Measurements from ENCODE around the gene TRIM24.
"Not testable (repeated sequence)": the region's sequence is repeated elsewhere in the genome, so short reads cannot be mapped to it uniquely, and the experiment has no call there.

Gene TRIM24

DNA sequence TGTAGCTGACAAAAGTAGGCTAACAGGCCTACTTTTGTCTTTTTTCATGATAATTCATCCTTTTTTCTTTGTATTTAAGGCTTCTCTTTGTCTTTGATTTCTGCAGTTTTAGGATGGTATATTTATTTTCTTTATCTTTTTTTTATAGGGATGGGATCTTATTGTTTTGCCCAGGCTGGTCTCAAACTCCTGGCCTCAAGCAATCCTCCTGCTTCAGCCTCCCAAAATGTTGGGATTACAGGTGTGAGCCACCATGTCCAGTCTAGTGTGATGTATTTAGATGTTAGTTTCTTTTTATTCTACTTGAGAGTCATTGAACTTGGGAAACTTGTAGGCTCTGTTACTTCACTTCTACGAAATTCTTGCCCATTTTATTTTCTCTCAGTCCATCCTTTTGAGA, 35.4 kb downstream of the TRIM24 start:
- DNase-seq, result no peak

- no peak for DNase-seq
These were observed 39.3 kb downstream of the TRIM24 start for GRCh38 chr7:138499340-138499739.

DNA sequence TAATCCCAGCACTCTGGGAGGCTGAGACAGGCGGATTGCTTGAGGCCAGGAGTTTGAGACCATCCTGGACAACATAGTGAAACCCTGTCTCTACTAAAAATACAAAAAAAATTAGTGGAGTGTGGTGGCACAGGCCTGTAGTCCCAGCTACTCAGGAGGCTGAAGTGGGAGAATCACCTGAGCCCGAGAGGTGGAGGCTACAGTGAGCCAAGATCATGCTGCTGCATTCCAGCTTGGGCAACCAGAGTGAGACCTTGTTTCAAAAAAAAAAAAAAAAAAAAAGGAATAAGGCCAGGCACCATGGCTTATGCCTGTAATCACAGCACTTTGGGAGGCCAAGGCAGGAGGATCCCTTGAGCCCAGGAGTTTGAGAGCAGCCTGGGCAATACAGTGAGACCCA, 40.2 kb downstream of the TRIM24 start:
- DNase-seq, result not testable (repeated sequence)

DNA sequence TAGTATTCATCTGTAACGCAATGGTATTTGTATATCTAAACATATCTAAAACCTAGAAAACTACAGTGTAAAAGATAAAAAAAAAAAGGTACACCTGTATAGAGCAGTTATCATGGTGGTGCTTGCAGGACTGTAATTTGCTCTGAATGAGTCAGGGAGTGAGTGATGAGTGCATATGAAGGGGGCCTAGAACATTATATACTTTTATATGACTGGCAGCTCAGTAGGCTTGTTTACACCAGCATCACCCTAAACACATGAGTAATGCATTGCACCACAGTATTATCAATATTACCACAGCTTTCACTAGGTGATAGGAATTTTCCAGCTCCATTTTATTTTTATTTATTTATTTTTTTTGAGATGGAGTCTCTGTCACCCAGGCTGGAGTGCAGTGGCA, 40.8 kb downstream of the TRIM24 start:
- DNase-seq, result no peak

DNA sequence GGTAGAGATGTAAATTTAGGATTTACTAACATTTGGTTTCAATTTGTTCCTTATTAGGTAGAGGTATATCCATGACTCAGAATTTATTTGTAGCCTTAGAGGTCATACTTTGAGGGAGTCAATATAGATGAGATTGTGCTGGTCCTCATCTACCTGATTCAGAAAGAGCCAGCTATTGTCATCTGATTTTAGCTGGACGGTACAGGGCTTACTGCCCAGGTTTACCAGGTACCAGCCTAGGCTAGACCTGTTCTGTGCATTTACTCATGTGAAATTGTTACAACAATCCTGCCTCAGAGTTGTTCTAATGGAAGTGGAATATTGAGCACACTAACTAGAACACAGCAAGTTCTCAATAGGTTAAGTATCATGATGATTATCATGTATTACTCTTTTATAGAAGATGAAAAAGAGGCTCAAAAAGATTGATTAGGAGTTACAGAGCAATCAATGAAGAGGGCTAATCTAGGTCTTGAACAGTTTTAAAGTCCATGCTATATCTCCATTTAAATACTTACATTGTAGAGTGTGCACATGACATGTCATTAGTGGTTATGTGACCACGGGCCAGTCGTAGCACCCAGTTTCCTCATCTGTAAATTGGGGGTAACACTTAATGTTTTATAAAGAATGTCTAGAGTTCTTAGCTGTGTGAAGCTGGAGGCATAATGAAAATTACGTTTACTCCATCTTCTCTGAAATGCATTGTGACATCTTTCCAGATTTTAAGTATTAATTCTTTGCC, 42.1 kb downstream of the TRIM24 start:
- DNase-seq, result no peak

DNA sequence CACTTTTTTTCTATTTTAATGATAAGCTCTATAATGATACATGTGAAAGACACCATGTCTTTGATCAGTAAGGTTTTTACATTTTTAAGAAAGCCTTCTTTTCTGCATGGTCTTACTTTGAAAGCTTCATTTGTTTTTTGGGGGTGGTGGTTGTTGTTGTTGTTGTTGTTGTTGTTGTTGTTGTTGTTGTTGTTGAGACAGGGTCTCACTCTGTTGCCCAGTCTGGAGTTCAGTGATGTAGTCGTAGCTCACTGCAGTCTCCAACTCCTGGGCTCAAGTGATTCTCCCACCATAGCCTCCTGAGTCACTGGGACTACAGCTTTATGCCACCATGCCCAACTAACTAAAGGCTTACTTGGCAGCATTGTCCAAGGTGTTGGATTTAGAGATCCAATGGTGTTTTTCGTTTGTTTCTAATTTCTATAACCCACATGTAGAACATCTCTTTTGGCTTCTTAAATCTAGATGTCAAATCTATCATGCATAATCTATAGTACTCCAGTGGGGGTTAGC, 45.4 kb downstream of the TRIM24 start:
- no peak for DNase-seq

DNA sequence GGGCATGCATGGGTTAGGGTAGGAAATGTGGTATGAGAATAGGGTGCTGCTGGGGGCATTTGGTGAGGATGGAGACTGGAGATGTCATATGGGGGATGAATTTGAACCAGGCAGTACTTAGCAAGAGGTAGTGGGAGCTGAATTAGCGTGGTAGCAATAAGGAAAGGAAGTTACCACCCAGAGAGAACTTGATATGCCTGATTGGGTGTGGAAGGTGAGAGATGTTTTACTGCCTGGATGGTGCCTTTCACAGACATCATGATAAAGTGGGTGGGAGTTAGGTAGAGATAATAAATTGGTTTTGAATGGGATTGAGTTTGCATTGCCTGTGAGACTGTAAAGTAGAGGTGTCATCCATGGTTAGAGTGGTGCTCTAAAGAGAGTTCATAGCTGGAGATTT, 46.7 kb downstream of the TRIM24 start:
- no peak for DNase-seq

DNA sequence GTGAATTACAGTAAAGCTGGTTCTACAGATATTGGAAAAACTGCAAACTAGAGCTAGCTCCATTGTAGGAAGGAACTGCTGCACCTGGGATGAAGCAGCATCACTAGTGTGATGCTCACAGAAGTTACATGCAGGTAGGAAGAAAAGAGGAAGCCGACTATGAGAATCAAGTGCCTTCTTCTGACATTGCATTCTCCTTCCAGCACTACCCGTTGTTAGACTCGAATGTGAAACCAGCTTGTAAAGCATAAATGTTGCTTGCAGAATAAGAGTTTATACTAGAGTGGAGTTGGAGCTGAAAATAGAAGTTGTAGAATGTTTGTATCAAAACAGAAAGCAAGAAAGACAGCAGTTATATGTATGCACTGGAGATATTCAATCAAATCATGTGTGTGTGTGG, 49.9 kb downstream of the TRIM24 start:
- no peak for DNase-seq

GRCh38 chr7:138512092-138512858, 52.2 kb downstream of the TRIM24 start:
- DNase-seq, result no peak

- DNase-seq, result no peak
These were observed 52.8 kb downstream of the TRIM24 start for GRCh38 chr7:138512885-138513284.

DNA sequence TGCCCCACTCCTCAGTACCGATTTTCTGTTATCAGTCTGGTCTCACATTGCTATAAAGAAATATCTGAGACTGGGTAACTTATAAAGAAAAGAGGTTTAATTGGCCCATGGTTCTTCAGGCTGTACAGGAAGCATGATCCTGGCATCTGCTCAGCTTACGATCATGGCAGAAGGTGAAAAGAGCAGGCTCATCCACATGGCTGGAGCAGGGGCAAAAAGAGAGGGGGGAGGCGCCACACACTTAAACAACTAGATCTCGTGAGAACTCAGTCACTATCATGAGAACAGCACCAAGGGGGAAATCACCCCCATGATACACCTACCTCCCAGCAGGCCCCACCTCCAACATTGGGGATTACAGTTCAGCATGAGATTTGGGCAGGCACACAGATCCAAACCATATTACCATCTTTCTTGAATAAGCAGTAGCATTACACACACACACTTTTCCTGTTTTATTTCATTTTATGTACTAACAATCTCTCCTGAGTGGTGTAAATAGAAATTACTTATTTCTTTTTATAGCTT, 53.3 kb downstream of the TRIM24 start:
- DNase-seq, result no peak

- no peak for DNase-seq
These were observed 54.0 kb downstream of the TRIM24 start for GRCh38 chr7:138514044-138514443.

GRCh38 chr7:138515001-138515528, 55.0 kb downstream of the TRIM24 start:
- no peak for DNase-seq

DNA sequence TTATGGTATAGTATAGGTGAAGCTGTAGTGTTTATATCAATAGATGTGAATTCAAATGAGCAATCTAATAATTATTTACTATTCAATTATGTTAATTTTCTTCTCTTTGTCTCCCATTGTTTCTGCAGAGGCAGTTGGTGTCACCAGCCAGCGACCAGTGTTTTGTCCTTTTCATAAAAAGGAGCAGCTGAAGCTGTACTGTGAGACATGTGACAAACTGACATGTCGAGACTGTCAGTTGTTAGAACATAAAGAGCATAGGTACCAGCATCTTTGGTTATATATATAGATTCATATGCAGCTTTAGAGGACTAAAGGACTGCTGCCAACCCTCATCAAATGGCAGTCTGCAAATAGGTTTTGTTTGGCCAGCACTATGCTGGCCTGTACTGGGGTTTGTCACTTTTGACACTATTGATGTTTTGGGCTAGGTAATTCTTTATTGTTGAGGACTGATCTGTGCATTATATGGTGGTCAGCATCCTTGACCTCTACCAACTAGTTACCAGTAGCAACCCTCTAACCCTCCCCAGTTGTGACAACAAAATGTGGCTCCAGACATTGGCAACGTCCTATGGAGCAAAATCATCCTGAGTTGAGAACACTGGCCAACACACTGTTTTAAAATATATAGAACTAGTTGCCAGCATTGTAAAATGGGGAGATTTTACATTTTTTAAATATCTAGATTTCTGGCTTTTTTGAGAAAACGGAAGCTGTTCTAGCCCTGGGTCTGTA, 59.2 kb downstream of the TRIM24 start:
- DNase-seq, result no peak

GRCh38 chr7:138520742-138521141, 60.7 kb downstream of the TRIM24 start:
- no peak for DNase-seq

GRCh38 chr7:138521837-138522461, 61.9 kb downstream of the TRIM24 start:
- no peak for DNase-seq

GRCh38 chr7:138524259-138524658, 64.2 kb downstream of the TRIM24 start:
- DNase-seq, result no peak

GRCh38 chr7:138525757-138526156, 65.7 kb downstream of the TRIM24 start:
- no peak for DNase-seq

DNA sequence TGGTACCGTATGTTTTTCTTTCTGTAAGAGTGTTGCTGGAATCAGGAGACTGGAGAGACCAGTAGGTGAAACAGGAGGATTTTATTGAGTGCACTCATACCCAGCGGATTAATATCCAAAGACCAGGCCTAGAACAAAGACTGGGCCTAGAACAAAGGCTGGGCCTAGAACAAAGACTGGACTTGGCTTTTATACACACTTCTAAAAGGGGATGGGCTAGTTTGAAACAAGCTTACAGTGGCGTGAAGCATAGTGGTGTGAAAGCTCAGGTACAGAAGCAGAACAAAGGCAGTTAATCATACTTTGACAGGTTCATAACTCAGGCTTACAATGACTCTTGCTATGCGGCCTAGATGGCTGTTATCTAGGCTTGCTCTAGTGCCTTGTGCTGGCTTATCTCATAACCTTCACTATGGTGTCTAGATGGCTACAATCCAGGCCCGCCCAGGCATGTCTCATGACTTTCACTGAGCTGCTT, 67.7 kb downstream of the TRIM24 start:
- no peak for DNase-seq

DNA sequence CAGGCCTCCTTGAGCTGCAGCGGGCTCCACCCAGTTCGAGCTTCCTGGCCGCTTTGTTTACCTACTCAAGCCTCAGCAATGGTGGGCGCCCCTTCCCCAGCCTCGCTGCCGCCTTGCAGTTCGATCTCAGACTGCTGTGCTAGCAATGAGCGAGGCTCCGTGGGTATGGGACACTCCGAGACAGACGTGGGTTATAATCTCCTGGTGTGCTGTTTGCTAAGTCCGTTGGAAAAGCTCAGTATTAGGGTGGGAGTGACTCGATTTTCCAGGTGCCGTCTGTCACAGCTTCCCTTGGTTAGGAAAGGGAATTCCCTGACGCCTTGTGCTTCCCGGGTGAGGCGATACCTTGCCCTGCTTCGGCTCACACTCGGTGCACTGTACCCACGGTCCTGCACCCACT, 76.8 kb downstream of the TRIM24 start:
- DNase-seq, result not testable (repeated sequence)

DNA sequence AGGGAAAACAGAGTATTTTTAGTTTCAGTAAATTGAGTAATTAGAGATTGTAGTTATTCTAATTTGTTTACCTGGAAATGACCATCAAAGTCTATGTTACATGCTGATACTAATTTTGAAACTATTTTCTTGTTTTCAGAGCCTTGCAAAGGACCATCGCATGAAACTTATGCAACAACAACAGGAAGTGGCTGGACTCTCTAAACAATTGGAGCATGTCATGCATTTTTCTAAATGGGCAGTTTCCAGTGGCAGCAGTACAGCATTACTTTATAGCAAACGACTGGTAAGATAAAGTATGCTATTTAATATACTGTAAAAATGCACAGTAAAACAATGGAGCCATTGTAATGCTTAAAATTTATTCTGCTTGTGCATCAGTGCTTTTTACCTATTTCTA, 78.5 kb downstream of the TRIM24 start:
- DNase-seq, result no peak

- no peak for DNase-seq
These were observed 79.1 kb downstream of the TRIM24 start for GRCh38 chr7:138538997-138539644.
